NOMO-1 treated with DMSO at 0.1 percent for 48 hours (cell line): Measurements from ENCODE around the gene LLPH.
A peak's percentile ranks its signal among the peaks of the same experiment; 100 is the strongest.
"Not testable (repeated sequence)": the region's sequence is repeated elsewhere in the genome, so short reads cannot be mapped to it uniquely, and the experiment has no call there.

ENCODE experiments used
- DNase-seq: peaks from one replicate; lab custom pipeline; 2025; ENCODE audit not compliant: unreplicated experiment; lab: John Stamatoyannopoulos, UW

Gene LLPH

GRCh38 chr12:66130267-66131066 lies at the start of gene LLPH:
Gene LLPH, minus strand, starts transcription at chr12:66130750. Its CDS starts 1,644 bp downstream, at chr12:66129106.
- DNase-seq: peak; percentile 83

GRCh38 chr12:66176105-66176900 lies 45.8 kb upstream of the LLPH start:
- DNase-seq: no peak

GRCh38 chr12:66174391-66175325 lies 44.1 kb upstream of the LLPH start:
- not testable (repeated sequence) for DNase-seq

- DNase-seq: no peak
These were observed 40.1 kb upstream of the LLPH start for GRCh38 chr12:66170606-66171005.

GRCh38 chr12:66169221-66170170 lies 38.9 kb upstream of the LLPH start, which contains the start of gene TMBIM4:
Gene TMBIM4, minus strand, starts transcription at chr12:66169996. Its CDS starts 45 bp downstream, at chr12:66169951.
- DNase-seq: peak; percentile 96

- DNase-seq: no peak
These were observed 37.9 kb upstream of the LLPH start for GRCh38 chr12:66168410-66168809.

- no peak for DNase-seq
These were observed 36.0 kb upstream of the LLPH start for GRCh38 chr12:66166561-66166960.

- no peak for DNase-seq
These were observed 34.6 kb upstream of the LLPH start for GRCh38 chr12:66165141-66165540.

GRCh38 chr12:66164349-66164821 lies 33.8 kb upstream of the LLPH start:
- no peak for DNase-seq

- DNase-seq: no peak
These were observed 32.7 kb upstream of the LLPH start for GRCh38 chr12:66163289-66163688.

GRCh38 chr12:66162701-66163100 lies 32.2 kb upstream of the LLPH start:
- DNase-seq: no peak

- DNase-seq: no peak
These were observed 30.2 kb upstream of the LLPH start for GRCh38 chr12:66160704-66161103.

- no peak for DNase-seq
These were observed 28.6 kb upstream of the LLPH start for GRCh38 chr12:66159123-66159522.

- DNase-seq: no peak
These were observed 26.1 kb upstream of the LLPH start for GRCh38 chr12:66156654-66157053.

GRCh38 chr12:66154776-66155175 lies 24.2 kb upstream of the LLPH start:
- no peak for DNase-seq

GRCh38 chr12:66152732-66153131 lies 22.2 kb upstream of the LLPH start:
- no peak for DNase-seq

GRCh38 chr12:66149702-66150398 lies 19.3 kb upstream of the LLPH start:
- peak; percentile 86 for DNase-seq

- DNase-seq: peak; percentile 94
These were observed 14.5 kb upstream of the LLPH start for GRCh38 chr12:66144791-66145754.
